GM23338 (cell line): ENCODE data around the gene PRDX6. TPM values are rescaled to one million over a fixed set of nuclear protein-coding genes. Genes with fewer than 3 reads are reported as not detected.

Experiments
- ATAC-seq: fragments of 200-7000 bp; cut with Tn5 transposase; 3 replicates; pipeline ENCODE4 v1.9.1; 2020
- DNase-seq: peaks from one replicate; pipeline ENCODE4 v3.0.0-alpha.2; 2015; ENCODE audit warnings: low spot score
- H2AFZ ChIP-seq: fragments of 200-600 bp; sonication (generic); 2 replicates; pipeline ENCODE4 v1.8.0; 2016; ENCODE audit warnings: antibody characterized with exemption, mild to moderate bottlenecking, moderate library complexity
- H3F3A ChIP-seq: fragments of 200-600 bp; sonication (generic); replicated peaks from 2 replicates; pipeline ENCODE4 v1.8.0; 2017; ENCODE audit warnings: antibody characterized with exemption, mixed run types, low read depth
- H3K27ac ChIP-seq: fragments of 200-600 bp; sonication (generic); 2 replicates; pipeline ENCODE4 v1.6.1; 2016; ENCODE audit warnings: low read depth
- H3K27me3 ChIP-seq: fragments of 200-600 bp; sonication (generic); 2 replicates; pipeline ENCODE4 v1.8.0; 2016; ENCODE audit warnings: mild to moderate bottlenecking, mixed run types, moderate library complexity; ENCODE audit not compliant: insufficient read depth
- H3K36me3 ChIP-seq: fragments of 200-600 bp; sonication (generic); 2 replicates; pipeline ENCODE4 v1.8.0; 2016; ENCODE audit warnings: mild to moderate bottlenecking; ENCODE audit not compliant: insufficient read depth
- H3K4me1 ChIP-seq: fragments of 200-600 bp; sonication (generic); 2 replicates; pipeline ENCODE4 v1.8.0; 2016; ENCODE audit warnings: mild to moderate bottlenecking, moderate library complexity; ENCODE audit not compliant: insufficient read depth
- H3K4me2 ChIP-seq: fragments of 200-600 bp; sonication (generic); 2 replicates; pipeline ENCODE4 v1.7.1; 2017; ENCODE audit warnings: mixed run types
- H3K4me3 ChIP-seq: fragments of 200-600 bp; sonication (generic); 2 replicates; pipeline ENCODE4 v1.6.1; 2016; ENCODE audit warnings: mixed run types
- H3K79me2 ChIP-seq: fragments of 200-600 bp; sonication (generic); replicated peaks from 2 replicates; pipeline ENCODE4 v1.8.0; 2017; ENCODE audit warnings: mild to moderate bottlenecking; ENCODE audit not compliant: insufficient read depth
- H3K9me2 ChIP-seq: fragments of 200-600 bp; sonication (generic); 2 replicates; pipeline ENCODE4 v1.8.0; 2017; ENCODE audit not compliant: insufficient read depth
- H4K20me1 ChIP-seq: fragments of 200-600 bp; sonication (generic); replicated peaks from 2 replicates; pipeline ENCODE4 v1.8.0; 2017; ENCODE audit warnings: mild to moderate bottlenecking; ENCODE audit not compliant: insufficient read depth
- H3K27ac Mint-ChIP-seq: 2 replicates; pipeline ENCODE4 v1.8.0; 2020; ENCODE audit warnings: inconsistent platforms, mild to moderate bottlenecking, moderate library complexity, mixed read lengths
- H3K27me3 Mint-ChIP-seq: 3 replicates; pipeline ENCODE4 v1.8.0; 2022; ENCODE audit warnings: low read depth, mild to moderate bottlenecking, moderate library complexity, mixed read lengths, inconsistent platforms; ENCODE audit not compliant: insufficient read depth, poor library complexity
- H3K36me3 Mint-ChIP-seq: 3 replicates; pipeline ENCODE4 v1.8.0; 2021; ENCODE audit warnings: low read depth, mild to moderate bottlenecking, inconsistent platforms, moderate library complexity, mixed read lengths
- H3K4me1 Mint-ChIP-seq: 3 replicates; pipeline ENCODE4 v1.8.0; 2020; ENCODE audit warnings: mild to moderate bottlenecking, inconsistent platforms, mixed read lengths
- H3K4me3 Mint-ChIP-seq: 3 replicates; pipeline ENCODE4 v1.8.0; 2021; ENCODE audit warnings: moderate library complexity, mild to moderate bottlenecking, inconsistent platforms, mixed read lengths
- H3K9me3 Mint-ChIP-seq: 3 replicates; pipeline ENCODE4 v1.8.0; 2020; ENCODE audit warnings: moderate library complexity, mild to moderate bottlenecking, inconsistent platforms, mixed read lengths
- CREB1 ChIP-seq: fragments of 250-450 bp; sonication (Bioruptor Pico); IDR thresholded peaks from 2 replicates; pipeline ENCODE4 v1.5.0; 2020; ENCODE audit warnings: low read depth, mild to moderate bottlenecking, moderate library complexity
- CTCF ChIP-seq, 2 experiments: fragments of 200-600 bp in 1 of 2; sonication (generic) in 1 of 2; conservative IDR thresholded peaks; 2 replicates each; pipeline versions ENCODE4 v1.5.1 to v1.6.1; 2016 to 2017; ENCODE audit warnings: antibody characterized with exemption in 2 of 2, low read depth in 2 of 2, mild to moderate bottlenecking in 2 of 2, moderate library complexity in 1 of 2
- ETS1 ChIP-seq: IDR thresholded peaks from 2 replicates; pipeline ENCODE4 v1.6.1; 2016; ENCODE audit warnings: antibody characterized with exemption
- EZH2 ChIP-seq: fragments of 200-600 bp; sonication (generic); IDR thresholded peaks from one replicate; pipeline ENCODE4 v1.8.0; 2017; ENCODE audit warnings: antibody characterized with exemption, mild to moderate bottlenecking, low read depth; ENCODE audit not compliant: unreplicated experiment
- EZH2phosphoT487 ChIP-seq: fragments of 200-600 bp; sonication (generic); IDR thresholded peaks from one replicate; pipeline ENCODE4 v1.8.1; 2018; ENCODE audit warnings: antibody characterized with exemption; ENCODE audit not compliant: unreplicated experiment
- JUNB ChIP-seq: IDR thresholded peaks from one replicate; pipeline ENCODE4 v1.6.1; 2016; ENCODE audit warnings: antibody characterized with exemption; ENCODE audit not compliant: unreplicated experiment
- NANOG ChIP-seq: IDR thresholded peaks from 2 replicates; pipeline ENCODE4 v1.6.1; 2016; ENCODE audit warnings: antibody characterized with exemption, borderline replicate concordance
- POLR2AphosphoS5 ChIP-seq: IDR thresholded peaks from 2 replicates; pipeline ENCODE4 v1.6.1; 2016; ENCODE audit warnings: antibody characterized with exemption, low read depth
- STAT1 ChIP-seq: IDR thresholded peaks from one replicate; pipeline ENCODE4 v1.6.1; 2016; ENCODE audit warnings: antibody characterized with exemption; ENCODE audit not compliant: unreplicated experiment
- ZNF331 ChIP-seq: fragments of 250-450 bp; sonication (Bioruptor Pico); IDR thresholded peaks from 2 replicates; pipeline ENCODE4 v1.5.0; 2020; ENCODE audit warnings: low read depth, mild to moderate bottlenecking, moderate library complexity
- ZNF462 ChIP-seq: fragments of 250-450 bp; sonication (Bioruptor Pico); IDR thresholded peaks from 2 replicates; pipeline ENCODE4 v1.5.0; 2020; ENCODE audit warnings: mild to moderate bottlenecking, moderate library complexity
- polyA plus RNA-seq: library from polyadenylated mRNA; unstranded; fragments of >200 nt; fragmentation: Nextera tagmentation; extraction: Ambion mirVana; gene quantifications from 2 replicates; pipeline ENCODE4 v1.2.1, GENCODE V29; 2016
- total RNA-seq: library from RNA; depleted of rRNA; stranded (reverse); fragments of >200 nt; shearing (Covaris generic); gene quantifications from 2 replicates; pipeline ENCODE4 v1.2.3, GENCODE V29; 2014
- TF ChIP-seq, protein P1 (sequence below): IDR thresholded peaks from one replicate; pipeline ENCODE4 v1.6.1; 2018; ENCODE audit warnings: antibody characterized with exemption; ENCODE audit not compliant: unreplicated experiment

The PRDX6 gene
- total and polyA plus RNA-seq, 2 experiments from 2014 or later = 516 to 746 TPM

DNA sequence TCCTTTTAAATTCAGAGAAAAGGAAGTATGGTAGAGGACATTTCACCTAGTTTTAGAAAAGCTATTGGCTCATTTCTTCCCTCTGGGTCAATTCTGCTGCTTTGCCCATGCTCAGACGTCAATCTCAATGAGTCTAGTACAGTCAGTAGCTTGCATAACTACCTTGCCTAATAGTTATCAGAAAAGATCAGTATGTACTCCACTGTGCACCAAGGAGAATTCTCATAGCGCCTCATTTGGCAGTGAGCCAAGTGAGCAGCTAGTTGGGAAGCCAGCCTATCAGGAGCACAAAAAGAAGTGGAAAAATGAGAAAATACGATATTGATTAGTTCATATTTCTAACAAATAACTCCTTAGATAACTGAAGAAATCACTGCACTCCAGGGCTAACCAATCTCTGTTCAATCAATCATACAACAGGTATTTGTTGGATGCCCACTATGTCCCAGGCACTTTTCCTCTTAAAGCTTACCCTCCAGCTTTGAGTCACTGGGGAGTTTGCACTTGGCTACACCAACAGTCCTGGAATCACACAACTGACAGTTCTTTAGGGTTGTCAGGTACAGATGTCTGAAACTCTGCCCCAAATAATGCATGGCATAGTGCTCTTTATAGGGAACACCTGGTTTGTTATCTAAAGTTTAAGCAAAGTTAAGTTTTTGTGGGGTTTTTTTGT is 50.2 kb downstream of the PRDX6 start:
- Histone ChIP-seq H3K27me3 (no peaks in the 10 kb centered on the region), H3K4me2 (no peak overlapping the region), H2AFZ (peak overlapping the region; percentile 35; the same call in 1 of the 2 replicates), H4K20me1 (no peaks in the 10 kb centered on the region), H3K36me3 (no peaks in the 10 kb centered on the region), H3K4me1 (peaks cover 37% of the 10 kb centered on the region), H3K79me2 (no peaks in the 10 kb centered on the region), H3F3A (no peaks in the 10 kb centered on the region), H3K9me2 (no peaks in the 10 kb centered on the region), H3K4me3 (no peak overlapping the region), H3K27ac (no peak overlapping the region)
- Mint-ChIP-seq H3K36me3 (no peaks in the 10 kb centered on the region), H3K27ac (no peak overlapping the region), H3K4me3 (no peak overlapping the region), H3K27me3 (peaks cover 2% of the 10 kb centered on the region), H3K9me3 (no peaks in the 10 kb centered on the region), H3K4me1 (peaks cover 31% of the 10 kb centered on the region)
- ATAC-seq (no peak), DNase-seq (no peak)
- TF ChIP-seq ZNF331 (CRISPR knock-in tag) (no peak), JUNB (no peak), ZNF462 (no peak), STAT1 (no peak), NANOG (no peak), EZH2 (no peak), EZH2phosphoT487 (no peak), CREB1 (CRISPR knock-in tag) (no peak), CTCF (conservative IDR thresholded peaks at IDR 0.05; ENCODE audit: low read depth in 2 of 2) (no peak), POLR2AphosphoS5 (no peak), ETS1 (no peak)
- TF ChIP-seq, protein P1, sequence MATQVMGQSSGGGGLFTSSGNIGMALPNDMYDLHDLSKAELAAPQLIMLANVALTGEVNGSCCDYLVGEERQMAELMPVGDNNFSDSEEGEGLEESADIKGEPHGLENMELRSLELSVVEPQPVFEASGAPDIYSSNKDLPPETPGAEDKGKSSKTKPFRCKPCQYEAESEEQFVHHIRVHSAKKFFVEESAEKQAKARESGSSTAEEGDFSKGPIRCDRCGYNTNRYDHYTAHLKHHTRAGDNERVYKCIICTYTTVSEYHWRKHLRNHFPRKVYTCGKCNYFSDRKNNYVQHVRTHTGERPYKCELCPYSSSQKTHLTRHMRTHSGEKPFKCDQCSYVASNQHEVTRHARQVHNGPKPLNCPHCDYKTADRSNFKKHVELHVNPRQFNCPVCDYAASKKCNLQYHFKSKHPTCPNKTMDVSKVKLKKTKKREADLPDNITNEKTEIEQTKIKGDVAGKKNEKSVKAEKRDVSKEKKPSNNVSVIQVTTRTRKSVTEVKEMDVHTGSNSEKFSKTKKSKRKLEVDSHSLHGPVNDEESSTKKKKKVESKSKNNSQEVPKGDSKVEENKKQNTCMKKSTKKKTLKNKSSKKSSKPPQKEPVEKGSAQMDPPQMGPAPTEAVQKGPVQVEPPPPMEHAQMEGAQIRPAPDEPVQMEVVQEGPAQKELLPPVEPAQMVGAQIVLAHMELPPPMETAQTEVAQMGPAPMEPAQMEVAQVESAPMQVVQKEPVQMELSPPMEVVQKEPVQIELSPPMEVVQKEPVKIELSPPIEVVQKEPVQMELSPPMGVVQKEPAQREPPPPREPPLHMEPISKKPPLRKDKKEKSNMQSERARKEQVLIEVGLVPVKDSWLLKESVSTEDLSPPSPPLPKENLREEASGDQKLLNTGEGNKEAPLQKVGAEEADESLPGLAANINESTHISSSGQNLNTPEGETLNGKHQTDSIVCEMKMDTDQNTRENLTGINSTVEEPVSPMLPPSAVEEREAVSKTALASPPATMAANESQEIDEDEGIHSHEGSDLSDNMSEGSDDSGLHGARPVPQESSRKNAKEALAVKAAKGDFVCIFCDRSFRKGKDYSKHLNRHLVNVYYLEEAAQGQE = no peak
